Measurements from ENCODE around the gene TM9SF4.

Gene TM9SF4

GRCh38 chr20:32077190-32077589 lies 32.3 kb upstream of the TM9SF4 start:
- no CpG with 5 or more reads among the region's 4 CpGs for WGBS (ENCODE audit: insufficient coverage)
- H3K27ac ChIP-seq (ENCODE audit: insufficient read depth in 1 of 2, low read depth in 1 of 2, low read length in 2 of 2, poor library complexity in 1 of 2, severe bottlenecking in 2 of 2) = no peak overlapping the region
- H3K9me3 ChIP-seq (ENCODE audit: control extremely low read depth in 1 of 5, control insufficient read depth in 4 of 5, insufficient read depth in 2 of 5, low read depth in 1 of 5, low read length in 4 of 5) = no peaks in the 10 kb centered on the region
- peaks cover 8 to 29% (median 18%) of the 10 kb centered on the region in 4 experiments for H3K4me1 ChIP-seq (ENCODE audit: control extremely low read depth in 1 of 4, control insufficient read depth in 4 of 4, insufficient read depth in 4 of 4, low read length in 3 of 4)
- peaks cover 0 to 64% (median 6%) of the 10 kb centered on the region in 4 experiments for H3K36me3 ChIP-seq (ENCODE audit: control insufficient read depth in 4 of 4, insufficient read depth in 4 of 4, low read length in 3 of 4)
- no peak overlapping the region for H3K4me3 ChIP-seq (ENCODE audit: control insufficient read depth in 1 of 7, extremely low read depth in 1 of 7, insufficient read depth in 4 of 7, low read depth in 2 of 7, low read length in 6 of 7)
- peak; percentile 25 to 84 (median 77) for DNase-seq
- CTCF ChIA-PET = interaction anchor here (0.7 to 5.7 kb wide), 2 partner anchors 13 to 45 kb away, joined by 3 to 41 read pairs; no protein-coding TSS in a partner anchor
- H3K27me3 ChIP-seq (replicated peaks in 2 of 5; ENCODE audit: control insufficient read depth in 4 of 5, insufficient read depth in 5 of 5, low read length in 4 of 5) = no peaks in the 10 kb centered on the region
- POLR2A ChIA-PET = no interaction called here

- no peak for DNase-seq
- Histone ChIP-seq H3K9me3 (ENCODE audit: control extremely low read depth in 1 of 5, control insufficient read depth in 4 of 5, insufficient read depth in 2 of 5, low read depth in 1 of 5, low read length in 4 of 5) (no peaks in the 10 kb centered on the region), H3K4me1 (ENCODE audit: control extremely low read depth in 1 of 4, control insufficient read depth in 4 of 4, insufficient read depth in 4 of 4, low read length in 3 of 4) (peaks cover 8 to 29% (median 18%) of the 10 kb centered on the region in 4 experiments), H3K27ac (ENCODE audit: insufficient read depth in 1 of 2, low read depth in 1 of 2, low read length in 2 of 2, poor library complexity in 1 of 2, severe bottlenecking in 2 of 2) (no peak overlapping the region), H3K4me3 (ENCODE audit: control insufficient read depth in 1 of 7, extremely low read depth in 1 of 7, insufficient read depth in 4 of 7, low read depth in 2 of 7, low read length in 6 of 7) (no peak overlapping the region), H3K36me3 (ENCODE audit: control insufficient read depth in 4 of 4, insufficient read depth in 4 of 4, low read length in 3 of 4) (peaks cover 0 to 56% (median 6%) of the 10 kb centered on the region in 4 experiments), H3K27me3 (replicated peaks in 2 of 5; ENCODE audit: control insufficient read depth in 4 of 5, insufficient read depth in 5 of 5, low read length in 4 of 5) (no peaks in the 10 kb centered on the region)
- ChIA-PET CTCF (interaction anchor here (1.2 to 5.7 kb wide), 5 partner anchors 12 to 46 kb away, joined by 3 to 41 read pairs (median 6); no protein-coding TSS in a partner anchor), POLR2A (interaction anchor here (0.7 kb wide), 1 partner anchor 12 kb away, joined by 4 read pairs; no protein-coding TSS in a partner anchor)
- WGBS (ENCODE audit: insufficient coverage) = 80% methylated on average over 2 of the region's 5 CpGs
These were observed 31.2 kb upstream of the TM9SF4 start for GRCh38 chr20:32078322-32078721.

GRCh38 chr20:32078791-32079190 lies 30.7 kb upstream of the TM9SF4 start:
- ChIA-PET POLR2A (interaction anchor here (0.5 kb wide), 1 partner anchor 28 kb away, joined by 3 read pairs; no protein-coding TSS in a partner anchor), CTCF (interaction anchor here (1.0 to 5.7 kb wide), 6 partner anchors 12 to 47 kb away, joined by 3 to 41 read pairs (median 5); no protein-coding TSS in a partner anchor)
- H3K36me3 ChIP-seq (ENCODE audit: control insufficient read depth in 4 of 4, insufficient read depth in 4 of 4, low read length in 3 of 4) = peaks cover 0 to 56% (median 6%) of the 10 kb centered on the region in 4 experiments
- H3K27ac ChIP-seq (ENCODE audit: insufficient read depth in 1 of 2, low read depth in 1 of 2, low read length in 2 of 2, poor library complexity in 1 of 2, severe bottlenecking in 2 of 2) = no peak overlapping the region
- no peaks in the 10 kb centered on the region for H3K27me3 ChIP-seq (replicated peaks in 2 of 5; ENCODE audit: control insufficient read depth in 4 of 5, insufficient read depth in 5 of 5, low read length in 4 of 5)
- H3K4me1 ChIP-seq (ENCODE audit: control extremely low read depth in 1 of 4, control insufficient read depth in 4 of 4, insufficient read depth in 4 of 4, low read length in 3 of 4) = peaks cover 8 to 29% (median 18%) of the 10 kb centered on the region in 4 experiments
- H3K9me3 ChIP-seq (ENCODE audit: control extremely low read depth in 1 of 5, control insufficient read depth in 4 of 5, insufficient read depth in 2 of 5, low read depth in 1 of 5, low read length in 4 of 5) = no peaks in the 10 kb centered on the region
- H3K4me3 ChIP-seq (ENCODE audit: control insufficient read depth in 1 of 7, extremely low read depth in 1 of 7, insufficient read depth in 4 of 7, low read depth in 2 of 7, low read length in 6 of 7) = no peak overlapping the region
- DNase-seq = peak; percentile 17 to 71 (median 64)

- DNase-seq = no peak
- 92% methylated on average over 8 of the region's 8 CpGs for WGBS (ENCODE audit: insufficient coverage)
- peaks cover 0 to 56% (median 4%) of the 10 kb centered on the region in 4 experiments for H3K36me3 ChIP-seq (ENCODE audit: control insufficient read depth in 4 of 4, insufficient read depth in 4 of 4, low read length in 3 of 4)
- peaks cover 8 to 29% (median 18%) of the 10 kb centered on the region in 4 experiments for H3K4me1 ChIP-seq (ENCODE audit: control extremely low read depth in 1 of 4, control insufficient read depth in 4 of 4, insufficient read depth in 4 of 4, low read length in 3 of 4)
- ChIA-PET POLR2A (interaction anchor here (0.5 kb wide), 1 partner anchor 28 kb away, joined by 3 read pairs; no protein-coding TSS in a partner anchor), CTCF (interaction anchor here (1.0 to 5.7 kb wide), 6 partner anchors 11 to 48 kb away, joined by 3 to 41 read pairs (median 5); no protein-coding TSS in a partner anchor)
- peak overlapping the region in 1 of 2 experiments; percentile 11 for H3K27ac ChIP-seq (ENCODE audit: insufficient read depth in 1 of 2, low read depth in 1 of 2, low read length in 2 of 2, poor library complexity in 1 of 2, severe bottlenecking in 2 of 2)
- H3K9me3 ChIP-seq (ENCODE audit: control extremely low read depth in 1 of 5, control insufficient read depth in 4 of 5, insufficient read depth in 2 of 5, low read depth in 1 of 5, low read length in 4 of 5) = no peaks in the 10 kb centered on the region
- H3K27me3 ChIP-seq (replicated peaks in 2 of 5; ENCODE audit: control insufficient read depth in 4 of 5, insufficient read depth in 5 of 5, low read length in 4 of 5) = no peaks in the 10 kb centered on the region
- no peak overlapping the region for H3K4me3 ChIP-seq (ENCODE audit: control insufficient read depth in 1 of 7, extremely low read depth in 1 of 7, insufficient read depth in 4 of 7, low read depth in 2 of 7, low read length in 6 of 7)
These were observed 29.8 kb upstream of the TM9SF4 start for GRCh38 chr20:32079655-32080109.

- no peak for DNase-seq
- H3K4me1 ChIP-seq (ENCODE audit: control extremely low read depth in 1 of 4, control insufficient read depth in 4 of 4, insufficient read depth in 4 of 4, low read length in 3 of 4) = peaks cover 8 to 29% (median 18%) of the 10 kb centered on the region in 4 experiments
- H3K9me3 ChIP-seq (ENCODE audit: control extremely low read depth in 1 of 5, control insufficient read depth in 4 of 5, insufficient read depth in 2 of 5, low read depth in 1 of 5, low read length in 4 of 5) = no peaks in the 10 kb centered on the region
- peaks cover 0 to 54% (median 1%) of the 10 kb centered on the region in 4 experiments for H3K36me3 ChIP-seq (ENCODE audit: control insufficient read depth in 4 of 4, insufficient read depth in 4 of 4, low read length in 3 of 4)
- no peak overlapping the region for H3K4me3 ChIP-seq (ENCODE audit: control insufficient read depth in 1 of 7, extremely low read depth in 1 of 7, insufficient read depth in 4 of 7, low read depth in 2 of 7, low read length in 6 of 7)
- ChIA-PET CTCF (interaction anchor here (0.7 to 5.7 kb wide), 5 partner anchors 8 to 46 kb away, joined by 3 to 41 read pairs (median 7); no protein-coding TSS in a partner anchor), POLR2A (no interaction called here)
- WGBS (ENCODE audit: insufficient coverage) = 91% methylated on average over 2 of the region's 3 CpGs
- no peak overlapping the region for H3K27ac ChIP-seq (ENCODE audit: insufficient read depth in 1 of 2, low read depth in 1 of 2, low read length in 2 of 2, poor library complexity in 1 of 2, severe bottlenecking in 2 of 2)
- H3K27me3 ChIP-seq (replicated peaks in 2 of 5; ENCODE audit: control insufficient read depth in 4 of 5, insufficient read depth in 5 of 5, low read length in 4 of 5) = no peaks in the 10 kb centered on the region
These were observed 28.7 kb upstream of the TM9SF4 start for GRCh38 chr20:32080783-32081182.

- H3K27me3 ChIP-seq (replicated peaks in 2 of 5; ENCODE audit: control insufficient read depth in 4 of 5, insufficient read depth in 5 of 5, low read length in 4 of 5) = no peaks in the 10 kb centered on the region
- POLR2A ChIA-PET = no interaction called here
These were observed 26.0 kb upstream of the TM9SF4 start for GRCh38 chr20:32083469-32083868.

GRCh38 chr20:32087070-32087469 lies 22.4 kb upstream of the TM9SF4 start:
- no peaks in the 10 kb centered on the region for H3K9me3 ChIP-seq (ENCODE audit: control extremely low read depth in 1 of 5, control insufficient read depth in 4 of 5, insufficient read depth in 2 of 5, low read depth in 1 of 5, low read length in 4 of 5)
- no peaks in the 10 kb centered on the region for H3K4me1 ChIP-seq (ENCODE audit: control extremely low read depth in 1 of 4, control insufficient read depth in 4 of 4, insufficient read depth in 4 of 4, low read length in 3 of 4)
- ChIA-PET CTCF (interaction anchor here (1.0 to 13.1 kb wide), 4 partner anchors 12 to 232 kb away, joined by 3 to 254 read pairs (median 6); no protein-coding TSS in a partner anchor), POLR2A (no interaction called here)
- peaks cover 4 to 68% (median 14%) of the 10 kb centered on the region in 4 experiments for H3K36me3 ChIP-seq (ENCODE audit: control insufficient read depth in 4 of 4, insufficient read depth in 4 of 4, low read length in 3 of 4)
- H3K27me3 ChIP-seq (replicated peaks in 2 of 5; ENCODE audit: control insufficient read depth in 4 of 5, insufficient read depth in 5 of 5, low read length in 4 of 5) = no peaks in the 10 kb centered on the region
- WGBS (ENCODE audit: insufficient coverage) = no CpG with 5 or more reads among the region's 3 CpGs
- no peak overlapping the region for H3K4me3 ChIP-seq (ENCODE audit: control insufficient read depth in 1 of 7, extremely low read depth in 1 of 7, insufficient read depth in 4 of 7, low read depth in 2 of 7, low read length in 6 of 7)
- H3K27ac ChIP-seq (ENCODE audit: insufficient read depth in 1 of 2, low read depth in 1 of 2, low read length in 2 of 2, poor library complexity in 1 of 2, severe bottlenecking in 2 of 2) = no peak overlapping the region
- no peak for DNase-seq

More at GRCh38 chr20:32083469-32083868, 26.0 kb upstream of the TM9SF4 start:
- H3K4me3 ChIP-seq (ENCODE audit: control insufficient read depth in 1 of 7, extremely low read depth in 1 of 7, insufficient read depth in 4 of 7, low read depth in 2 of 7, low read length in 6 of 7) = no peak overlapping the region
- no peak overlapping the region for H3K27ac ChIP-seq (ENCODE audit: insufficient read depth in 1 of 2, low read depth in 1 of 2, low read length in 2 of 2, poor library complexity in 1 of 2, severe bottlenecking in 2 of 2)
- DNase-seq = no peak
- H3K9me3 ChIP-seq (ENCODE audit: control extremely low read depth in 1 of 5, control insufficient read depth in 4 of 5, insufficient read depth in 2 of 5, low read depth in 1 of 5, low read length in 4 of 5) = no peaks in the 10 kb centered on the region
- H3K36me3 ChIP-seq (ENCODE audit: control insufficient read depth in 4 of 4, insufficient read depth in 4 of 4, low read length in 3 of 4) = peaks cover 3 to 60% (median 7%) of the 10 kb centered on the region in 4 experiments
- 96% methylated on average over 5 of the region's 6 CpGs for WGBS (ENCODE audit: insufficient coverage)
- H3K4me1 ChIP-seq (ENCODE audit: control extremely low read depth in 1 of 4, control insufficient read depth in 4 of 4, insufficient read depth in 4 of 4, low read length in 3 of 4) = peaks cover 5 to 12% (median 8%) of the 10 kb centered on the region in 4 experiments
- CTCF ChIA-PET = no interaction called here

Measured in common myeloid progenitor, CD34-positive (primary cell).